Stomach (tissue), 9 donors: ENCODE measurements around the gene EEA1. TPM values are rescaled to one million over a fixed set of nuclear protein-coding genes. Genes with fewer than 3 reads are reported as not detected.

Experiments used
- DNase-seq, 2 donors: peaks; one replicate each; pipeline versions ENCODE4 v3.0.0 to v3.0.0-alpha.2; 2013 to 2019
- H3K27ac ChIP-seq, 5 donors: fragments of 200-600 bp in 4 of 5; sonication (generic) in 4 of 5; one replicate each; pipeline ENCODE4 v1.5.1; 2013 to 2019; ENCODE audit warnings: mild to moderate bottlenecking in 1 of 5, moderate library complexity in 1 of 5
- H3K27me3 ChIP-seq, 3 donors: fragments of 200-600 bp; sonication (generic); one replicate each; pipeline ENCODE4 v1.5.1; 2017 to 2019; ENCODE audit warnings: mixed run types in 1 of 3
- H3K36me3 ChIP-seq, 4 donors: fragments of 200-600 bp; sonication (generic); 1 replicate in 3 of 4; 2 replicates in 1 of 4; pipeline ENCODE4 v1.5.1; 2016 to 2019
- H3K4me1 ChIP-seq, 4 donors: fragments of 200-600 bp; sonication (generic); one replicate each; pipeline ENCODE4 v1.5.1; 2016 to 2019
- H3K4me3 ChIP-seq, 4 donors: fragments of 200-600 bp; sonication (generic) in 3 of 4; one replicate each; pipeline ENCODE4 v1.5.1; 2016 to 2019; ENCODE audit warnings: mild to moderate bottlenecking in 1 of 4
- H3K9me3 ChIP-seq, 4 donors: fragments of 200-600 bp; sonication (generic); one replicate each; pipeline ENCODE4 v1.5.1; 2016 to 2019
- EP300 ChIP-seq: sonication (generic); formaldehyde crosslinking; IDR thresholded peaks from one replicate; pipeline ENCODE4 v1.6.1; 2017; ENCODE audit warnings: antibody characterized with exemption
- POLR2A ChIP-seq, 4 donors: fragments of 450-650 bp; IDR thresholded peaks; one replicate each; pipeline ENCODE4 v1.6.1; 2016; ENCODE audit warnings: antibody characterized with exemption in 4 of 4, control low read depth in 2 of 4, mild to moderate bottlenecking in 1 of 4, moderate library complexity in 1 of 4
- POLR2AphosphoS5 ChIP-seq, 3 donors: sonication (generic); formaldehyde crosslinking; IDR thresholded peaks; one replicate each; pipeline ENCODE4 v1.6.1; 2016; ENCODE audit warnings: antibody characterized with exemption in 3 of 3
- WGBS, 5 donors: extraction: QIAGEN DNeasy Blood & Tissue Kit in 3 of 5; methylation state at CpG; one replicate each; pipeline versions ENCODE4 v1.1.5 to v1.1.7; 2013 to 2018; 5-methylcytosine and 5-hydroxymethylcytosine counted together
- intact Hi-C: fragments of 100-400 bp; cut with DNase I; formaldehyde crosslinking; loops from one replicate; pipeline ENCODE4 v1.15.1; 2023; ENCODE audit warnings: low total_unique reads
- polyA plus RNA-seq, 3 donors: library from polyadenylated mRNA; stranded (reverse); fragments of 200-250 nt; gene quantifications; one replicate each; pipeline ENCODE4 v1.2.3, GENCODE V29; 2013
- total RNA-seq, 5 donors: library from RNA; depleted of rRNA; stranded (reverse); fragments of >200 nt; gene quantifications; one replicate each; pipeline versions ENCODE4 v1.1.0 to v1.2.3, GENCODE V29; 2014 to 2016
- TF ChIP-seq, protein P1 (sequence below), 7 experiments: fragments of 450-650 bp in 4 of 7; fragments of 200-600 bp in 3 of 7; sonication (generic) in 3 of 7; IDR thresholded peaks; one replicate each; pipeline ENCODE4 v1.5.1; 2016 to 2019; ENCODE audit warnings: antibody characterized with exemption in 7 of 7, control low read depth in 2 of 7, mild to moderate bottlenecking in 1 of 7
- donor health status: healthy with polysubstance abuse.
- donor health status: Bipolar disorder and iron deficiency.
- donor health status: healthy.

The EEA1 gene
- total and polyA plus RNA-seq, 8 donors = 2.0 to 24.2 (median 10.8) TPM

DNA sequence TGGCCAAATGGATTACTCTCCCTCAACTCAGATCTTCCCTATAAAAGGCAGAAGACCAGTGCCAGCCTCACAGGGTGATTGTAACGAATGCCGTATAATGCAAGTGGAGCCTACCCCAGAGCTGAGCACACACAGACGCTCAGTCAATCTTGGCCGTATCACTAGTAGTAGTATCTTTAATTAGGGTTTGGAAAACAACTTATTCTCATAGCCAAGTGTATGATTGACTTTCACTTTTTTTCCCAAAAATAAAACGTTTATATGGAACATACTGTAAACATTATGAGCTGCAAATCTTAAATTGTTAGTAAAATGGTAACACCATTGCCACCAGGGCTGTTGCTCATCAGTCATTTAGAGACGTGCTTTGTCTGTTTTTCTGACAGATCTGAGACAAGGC, 195.9 kb downstream of the EEA1 start:
- no peaks in the 10 kb centered on the region for H3K36me3 ChIP-seq
- no peak for DNase-seq
- H3K4me3 ChIP-seq = no peak overlapping the region
- no peaks in the 10 kb centered on the region for H3K27me3 ChIP-seq
- no peak for TF ChIP-seq POLR2AphosphoS5 (IDR thresholded peaks at IDR 0.05)
- TF ChIP-seq EP300 = no peak
- TF ChIP-seq, protein P1, sequence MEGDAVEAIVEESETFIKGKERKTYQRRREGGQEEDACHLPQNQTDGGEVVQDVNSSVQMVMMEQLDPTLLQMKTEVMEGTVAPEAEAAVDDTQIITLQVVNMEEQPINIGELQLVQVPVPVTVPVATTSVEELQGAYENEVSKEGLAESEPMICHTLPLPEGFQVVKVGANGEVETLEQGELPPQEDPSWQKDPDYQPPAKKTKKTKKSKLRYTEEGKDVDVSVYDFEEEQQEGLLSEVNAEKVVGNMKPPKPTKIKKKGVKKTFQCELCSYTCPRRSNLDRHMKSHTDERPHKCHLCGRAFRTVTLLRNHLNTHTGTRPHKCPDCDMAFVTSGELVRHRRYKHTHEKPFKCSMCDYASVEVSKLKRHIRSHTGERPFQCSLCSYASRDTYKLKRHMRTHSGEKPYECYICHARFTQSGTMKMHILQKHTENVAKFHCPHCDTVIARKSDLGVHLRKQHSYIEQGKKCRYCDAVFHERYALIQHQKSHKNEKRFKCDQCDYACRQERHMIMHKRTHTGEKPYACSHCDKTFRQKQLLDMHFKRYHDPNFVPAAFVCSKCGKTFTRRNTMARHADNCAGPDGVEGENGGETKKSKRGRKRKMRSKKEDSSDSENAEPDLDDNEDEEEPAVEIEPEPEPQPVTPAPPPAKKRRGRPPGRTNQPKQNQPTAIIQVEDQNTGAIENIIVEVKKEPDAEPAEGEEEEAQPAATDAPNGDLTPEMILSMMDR (IDR thresholded peaks at IDR 0.05) = no peak
- TF ChIP-seq POLR2A (IDR thresholded peaks at IDR 0.05) = no peak
- H3K27ac ChIP-seq = no peak overlapping the region
- 73 to 81% (median 78%) methylated on average over 6 of the region's 6 CpGs for WGBS, 5 donors
- peaks cover 0 to 10% (median 2%) of the 10 kb centered on the region in 4 donors for H3K4me1 ChIP-seq
- no peaks in the 10 kb centered on the region for H3K9me3 ChIP-seq
- intact Hi-C loops = no loop called here

DNA sequence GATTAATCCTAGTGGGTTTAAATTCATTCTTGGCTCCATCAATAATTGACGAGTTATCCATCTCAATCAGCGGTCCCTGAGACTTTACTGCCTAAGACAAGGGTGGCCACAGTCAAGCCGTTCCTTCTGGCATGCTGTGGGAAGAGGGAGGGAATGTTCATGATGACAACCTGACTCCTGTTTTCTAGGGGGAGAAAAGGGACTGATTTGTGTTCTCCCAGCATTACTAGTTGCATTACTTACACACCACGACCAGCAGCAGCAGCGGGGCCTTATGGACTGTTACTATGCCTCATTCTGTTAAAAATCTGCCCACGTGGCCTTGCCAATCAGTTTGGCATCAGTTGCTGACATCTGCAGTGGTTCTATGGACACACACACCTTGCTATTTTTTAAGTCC, 196.4 kb downstream of the EEA1 start:
- no peak for DNase-seq
- TF ChIP-seq EP300 = no peak
- TF ChIP-seq, protein P1 (IDR thresholded peaks at IDR 0.05) = no peak
- TF ChIP-seq POLR2A (IDR thresholded peaks at IDR 0.05) = no peak
- TF ChIP-seq POLR2AphosphoS5 (IDR thresholded peaks at IDR 0.05) = no peak
- intact Hi-C loops = no loop called here
- Histone ChIP-seq H3K9me3 (no peaks in the 10 kb centered on the region), H3K27ac (no peak overlapping the region), H3K4me1 (peaks cover 0 to 10% (median 2%) of the 10 kb centered on the region in 4 donors), H3K36me3 (no peaks in the 10 kb centered on the region), H3K4me3 (no peak overlapping the region), H3K27me3 (no peaks in the 10 kb centered on the region)
- WGBS, 5 donors = 79 to 91% (median 84%) methylated on average over 6 of the region's 6 CpGs

DNA sequence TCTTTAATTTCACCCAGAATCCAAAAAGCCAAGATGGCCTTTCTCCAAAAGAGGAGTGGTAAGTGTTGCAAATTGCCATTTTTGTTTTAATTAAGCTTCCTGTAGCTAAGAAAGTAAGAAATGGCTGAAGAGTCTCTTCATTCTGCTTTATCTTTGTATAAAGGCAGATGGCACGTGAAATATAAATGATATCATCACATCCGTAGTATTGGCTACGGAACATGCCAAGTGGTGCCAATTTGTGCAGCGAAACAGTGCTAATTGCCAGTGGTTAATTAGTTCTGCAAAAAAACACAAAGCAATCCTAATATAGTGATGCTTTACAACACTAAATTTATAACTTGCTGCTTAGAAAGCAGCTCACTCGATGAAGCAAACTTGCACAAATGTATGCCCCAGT, 196.9 kb downstream of the EEA1 start:
- TF ChIP-seq POLR2AphosphoS5 (IDR thresholded peaks at IDR 0.05) (no peak), POLR2A (IDR thresholded peaks at IDR 0.05) (no peak), EP300 (no peak)
- TF ChIP-seq, protein P1 (IDR thresholded peaks at IDR 0.05) = no peak
- Histone ChIP-seq H3K9me3 (no peaks in the 10 kb centered on the region), H3K4me1 (peaks cover 0 to 10% (median 2%) of the 10 kb centered on the region in 4 donors), H3K27ac (no peak overlapping the region), H3K27me3 (no peaks in the 10 kb centered on the region), H3K4me3 (no peak overlapping the region), H3K36me3 (no peaks in the 10 kb centered on the region)
- intact Hi-C loops = no loop called here
- no peak for DNase-seq
- WGBS, 5 donors = 83 to 89% (median 88%) methylated on average over 5 of the region's 5 CpGs

DNA sequence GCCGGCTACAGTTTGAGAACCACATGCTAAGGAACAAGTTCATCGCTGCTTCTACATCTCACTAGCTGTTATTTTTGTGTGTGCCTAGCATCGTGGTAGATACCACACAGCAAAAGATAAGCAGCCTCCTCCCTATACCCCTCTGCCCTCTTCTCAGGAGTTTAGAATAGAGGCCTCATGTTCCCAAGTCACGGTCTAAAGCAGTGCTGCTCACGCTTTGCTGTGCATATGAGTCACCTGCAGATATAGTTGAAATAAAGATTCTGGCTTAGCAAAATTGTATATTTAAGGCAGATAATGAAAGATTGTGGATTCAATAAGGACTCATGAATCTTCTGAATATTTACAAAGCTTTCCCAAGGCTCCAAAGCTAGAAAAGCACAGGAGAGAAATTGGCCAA, 198.3 kb downstream of the EEA1 start:
- WGBS, 5 donors = 76 to 90% (median 79%) methylated on average over 5 of the region's 5 CpGs
- H3K36me3 ChIP-seq = no peaks in the 10 kb centered on the region
- peaks cover 0 to 10% (median 1%) of the 10 kb centered on the region in 4 donors for H3K4me1 ChIP-seq
- DNase-seq = no peak
- no peak overlapping the region for H3K27ac ChIP-seq
- intact Hi-C loops = no loop called here
- no peaks in the 10 kb centered on the region for H3K9me3 ChIP-seq
- H3K27me3 ChIP-seq = no peaks in the 10 kb centered on the region
- no peak overlapping the region for H3K4me3 ChIP-seq
- TF ChIP-seq, protein P1 (IDR thresholded peaks at IDR 0.05) = no peak
- no peak for TF ChIP-seq EP300
- no peak for TF ChIP-seq POLR2AphosphoS5 (IDR thresholded peaks at IDR 0.05)
- TF ChIP-seq POLR2A (IDR thresholded peaks at IDR 0.05) = no peak
